HFF-Myc (cell line): Measurements from ENCODE around the gene MSH3.
"Not testable (repeated sequence)": the region's sequence is repeated elsewhere in the genome, so short reads cannot be mapped to it uniquely, and the experiment has no call there.

Source experiments
- DNase-seq: peaks from one replicate; pipeline ENCODE4 v3.0.0-alpha.2; 2011; ENCODE audit warnings: low read depth; ENCODE audit errors: extremely low read depth
- H3K4me3 ChIP-seq: replicated peaks from 2 replicates; pipeline ENCODE4 v1.5.1; 2011; ENCODE audit warnings: low read depth, mild to moderate bottlenecking, control low read depth, low read length
- TF ChIP-seq, protein P1 (sequence below): IDR thresholded peaks from 2 replicates; pipeline ENCODE4 v1.5.1; 2012; ENCODE audit warnings: mild to moderate bottlenecking, low read depth, low read length, control low read depth; ENCODE audit errors: missing control alignments

The MSH3 gene

DNA sequence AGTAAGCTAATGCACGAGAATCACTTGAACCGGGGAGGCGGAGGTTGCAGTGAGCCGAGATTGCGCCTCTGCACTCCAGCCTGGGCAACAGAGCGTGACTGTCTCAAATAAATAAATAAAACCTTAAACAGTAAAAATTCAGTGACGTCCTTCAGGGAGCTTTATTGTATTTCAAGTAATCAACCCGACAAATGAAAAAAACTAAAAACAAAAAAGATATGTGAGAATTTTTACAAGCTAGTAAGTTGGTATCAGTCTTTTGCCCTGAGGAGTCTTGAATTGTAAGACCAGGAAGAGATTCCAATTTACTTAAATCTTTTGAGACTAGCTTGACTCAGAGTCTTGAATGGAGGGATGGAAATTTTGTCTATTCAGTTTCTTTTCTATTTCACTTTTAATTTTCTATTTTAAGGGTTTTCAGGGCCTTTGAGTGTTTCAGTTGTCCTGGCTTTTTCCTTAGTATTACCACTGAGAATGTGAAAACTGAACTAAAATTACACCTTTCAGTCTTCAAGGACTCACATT is 126.4 kb downstream of the MSH3 start:
- TF ChIP-seq, protein P1, sequence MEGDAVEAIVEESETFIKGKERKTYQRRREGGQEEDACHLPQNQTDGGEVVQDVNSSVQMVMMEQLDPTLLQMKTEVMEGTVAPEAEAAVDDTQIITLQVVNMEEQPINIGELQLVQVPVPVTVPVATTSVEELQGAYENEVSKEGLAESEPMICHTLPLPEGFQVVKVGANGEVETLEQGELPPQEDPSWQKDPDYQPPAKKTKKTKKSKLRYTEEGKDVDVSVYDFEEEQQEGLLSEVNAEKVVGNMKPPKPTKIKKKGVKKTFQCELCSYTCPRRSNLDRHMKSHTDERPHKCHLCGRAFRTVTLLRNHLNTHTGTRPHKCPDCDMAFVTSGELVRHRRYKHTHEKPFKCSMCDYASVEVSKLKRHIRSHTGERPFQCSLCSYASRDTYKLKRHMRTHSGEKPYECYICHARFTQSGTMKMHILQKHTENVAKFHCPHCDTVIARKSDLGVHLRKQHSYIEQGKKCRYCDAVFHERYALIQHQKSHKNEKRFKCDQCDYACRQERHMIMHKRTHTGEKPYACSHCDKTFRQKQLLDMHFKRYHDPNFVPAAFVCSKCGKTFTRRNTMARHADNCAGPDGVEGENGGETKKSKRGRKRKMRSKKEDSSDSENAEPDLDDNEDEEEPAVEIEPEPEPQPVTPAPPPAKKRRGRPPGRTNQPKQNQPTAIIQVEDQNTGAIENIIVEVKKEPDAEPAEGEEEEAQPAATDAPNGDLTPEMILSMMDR: no peak
- no peak overlapping the region for H3K4me3 ChIP-seq
- no peak for DNase-seq

DNA sequence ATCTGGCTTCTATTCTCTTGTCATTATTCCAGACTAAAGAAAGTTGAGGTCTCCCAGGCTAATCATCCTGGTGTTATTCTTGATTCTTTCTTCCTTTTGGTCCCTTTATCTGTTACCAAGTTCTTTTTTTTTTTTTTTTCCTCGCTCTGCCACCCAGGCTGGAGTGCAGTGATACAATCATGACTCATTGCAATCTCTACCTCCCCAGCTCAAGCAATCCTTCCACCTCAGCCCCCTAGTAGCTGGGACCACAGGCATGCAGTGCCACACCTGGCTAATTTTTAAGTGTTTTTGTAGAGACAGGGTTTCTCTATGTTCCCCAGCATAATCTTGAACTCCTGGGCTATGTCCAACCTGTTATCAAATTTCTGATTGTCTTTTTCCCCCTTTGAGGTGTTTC is 126.9 kb downstream of the MSH3 start:
- TF ChIP-seq, protein P1: no peak
- H3K4me3 ChIP-seq: no peak overlapping the region
- DNase-seq: no peak

DNA sequence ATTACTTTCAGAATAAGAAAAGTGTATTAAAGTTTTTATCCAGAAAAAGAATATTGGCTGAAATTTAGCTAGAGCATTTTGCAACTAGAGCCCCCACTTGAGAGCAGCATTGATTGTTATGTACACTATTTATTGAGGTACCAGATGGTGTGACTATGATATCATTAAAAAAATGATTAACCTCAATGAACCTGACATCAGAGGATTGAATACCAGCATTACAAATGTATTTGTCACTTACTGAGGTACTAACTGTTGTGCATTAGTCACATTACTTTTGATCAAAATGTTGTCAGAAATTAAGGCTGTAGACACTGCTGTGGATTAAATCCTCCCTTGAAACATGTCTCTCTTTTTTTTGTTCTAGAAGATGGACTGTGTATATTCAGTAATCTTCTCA is 128.2 kb downstream of the MSH3 start:
- DNase-seq: no peak
- TF ChIP-seq, protein P1: no peak
- H3K4me3 ChIP-seq: no peak overlapping the region

DNA sequence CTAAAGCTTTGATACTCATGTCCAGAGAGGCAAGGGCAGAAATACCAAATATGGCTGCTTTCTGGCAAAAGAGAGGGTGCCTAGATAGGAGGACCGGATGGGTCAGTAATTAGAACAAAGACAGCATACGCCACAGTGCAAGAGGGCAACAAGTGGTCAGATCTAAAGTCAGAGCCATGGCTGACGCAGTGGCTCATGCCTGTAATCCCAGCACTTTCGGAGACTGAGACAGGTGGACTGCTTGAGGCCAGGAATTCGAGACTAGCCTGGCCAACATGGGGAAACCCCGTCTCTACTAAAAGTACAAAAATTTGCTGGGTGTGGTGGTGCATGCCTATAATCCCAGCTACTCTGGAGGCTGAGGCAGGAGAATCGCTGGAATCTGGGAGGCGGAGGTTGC is 129.3 kb downstream of the MSH3 start:
- not testable (repeated sequence) for H3K4me3 ChIP-seq, DNase-seq

DNA sequence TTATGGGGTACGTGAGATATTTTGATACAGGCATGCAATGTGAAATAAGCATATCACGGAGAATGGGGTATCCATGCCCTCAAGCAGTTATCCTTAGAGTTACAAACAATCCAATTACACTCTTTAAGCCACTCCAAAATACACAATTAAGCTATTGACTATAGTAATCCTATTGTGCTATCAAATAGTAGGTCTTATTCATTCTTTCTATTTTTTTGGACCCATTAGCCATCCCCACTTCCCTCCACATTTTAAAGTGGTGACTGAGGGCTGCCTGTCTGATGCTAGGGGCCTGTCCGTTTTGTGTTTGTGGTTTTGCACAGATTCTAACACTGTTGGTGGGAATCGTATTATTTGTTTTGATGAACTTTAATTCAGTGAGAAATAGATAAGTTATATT is 130.0 kb downstream of the MSH3 start:
- TF ChIP-seq, protein P1: no peak
- DNase-seq: no peak
- no peak overlapping the region for H3K4me3 ChIP-seq

DNA sequence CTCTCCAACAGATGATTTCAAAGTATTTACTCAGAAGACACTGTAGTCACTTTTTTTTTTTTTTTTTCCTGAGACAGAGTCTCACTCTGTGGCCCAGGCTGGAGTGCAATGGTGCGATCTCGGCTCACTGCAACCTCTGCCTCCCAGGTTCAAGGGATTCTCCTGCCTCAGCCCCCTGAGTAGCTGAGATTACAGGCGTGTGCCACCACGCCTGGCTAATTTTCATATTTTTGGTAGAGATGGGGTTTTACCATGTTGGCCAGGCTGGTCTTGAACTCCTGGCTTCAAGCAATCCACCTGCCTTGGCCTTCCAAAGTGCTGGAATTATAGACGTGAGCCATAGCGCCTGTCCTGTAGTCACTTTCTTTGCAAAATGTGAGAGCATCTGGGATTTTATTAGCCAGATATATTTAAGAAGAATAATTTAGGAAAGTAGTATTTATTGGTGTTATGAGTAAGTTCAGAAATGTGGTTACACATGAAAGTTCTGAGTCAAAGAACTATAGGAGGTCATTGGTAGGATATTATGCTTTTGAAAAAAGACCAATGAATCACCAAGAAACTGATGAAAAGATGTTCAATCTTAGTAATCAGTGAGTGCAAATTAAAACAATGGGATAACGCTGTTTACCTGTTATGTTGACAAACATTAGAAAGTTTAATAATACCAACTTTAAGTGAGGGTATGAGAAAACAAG is 135.0 kb downstream of the MSH3 start:
- not testable (repeated sequence) for H3K4me3 ChIP-seq, DNase-seq

DNA sequence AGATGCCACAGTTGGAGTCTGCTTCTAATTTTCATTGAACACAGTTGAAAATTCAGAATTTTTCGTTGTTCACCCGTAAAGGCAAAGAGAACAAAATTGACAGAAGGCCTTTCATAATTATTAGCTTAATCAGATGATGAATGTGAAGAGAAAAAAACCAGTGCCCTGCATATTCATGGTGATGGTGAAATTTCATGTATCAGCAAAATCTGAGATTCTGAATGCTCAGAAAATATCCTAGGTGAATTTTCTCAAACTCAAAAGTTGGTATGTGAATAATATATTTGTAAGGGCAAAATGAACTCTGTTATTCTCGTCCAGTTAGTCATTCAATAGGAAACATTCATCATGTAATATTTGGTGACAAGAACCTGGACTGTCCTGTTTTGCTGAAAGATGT is 136.2 kb downstream of the MSH3 start:
- DNase-seq: no peak
- TF ChIP-seq, protein P1: no peak
- H3K4me3 ChIP-seq: no peak overlapping the region

DNA sequence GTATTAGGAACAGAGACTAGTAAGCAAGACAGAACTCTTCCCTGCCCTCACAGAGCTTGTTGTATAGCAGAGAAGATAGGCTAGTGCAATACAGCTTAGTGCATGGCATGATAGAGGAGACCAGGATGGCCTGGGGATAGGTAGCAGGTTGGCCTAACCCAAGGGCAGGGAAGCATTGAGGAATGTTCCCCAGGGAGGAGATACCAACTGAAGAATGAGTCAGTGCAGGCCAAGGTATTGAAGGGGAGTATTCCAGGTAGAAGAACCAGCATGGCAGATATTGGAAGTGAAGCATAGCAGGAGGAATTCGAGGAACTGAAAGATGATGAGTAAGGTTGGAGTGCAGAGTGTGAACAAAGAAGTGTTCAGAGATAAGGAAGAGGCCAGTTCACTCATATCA is 138.9 kb downstream of the MSH3 start:
- no peak for DNase-seq
- TF ChIP-seq, protein P1: no peak
- H3K4me3 ChIP-seq: no peak overlapping the region
